Neural progenitor cell (in vitro differentiated cells): Measurements from ENCODE around the gene VAV2. TPM values are rescaled to one million over a fixed set of nuclear protein-coding genes. Genes with fewer than 3 reads are reported as not detected.

Experiments used
- DNase-seq: peaks from one replicate; pipeline ENCODE4 v3.0.0-alpha.2; 2016; ENCODE audit warnings: low spot score
- H2AFZ ChIP-seq: fragments of 200-600 bp; sonication (generic); replicated peaks from 2 replicates; pipeline ENCODE4 v1.6.1; 2016; ENCODE audit warnings: antibody characterized with exemption
- H3F3A ChIP-seq: fragments of 200-600 bp; sonication (generic); 2 replicates; pipeline ENCODE4 v1.6.1; 2016; ENCODE audit warnings: antibody characterized with exemption, low read depth
- H3K27ac ChIP-seq: fragments of 200-600 bp; sonication (generic); 2 replicates; pipeline ENCODE4 v1.5.1; 2016; ENCODE audit warnings: mild to moderate bottlenecking
- H3K27me3 ChIP-seq: fragments of 200-600 bp; sonication (generic); 2 replicates; pipeline ENCODE4 v1.6.1; 2016; ENCODE audit warnings: mild to moderate bottlenecking, moderate library complexity
- H3K36me3 ChIP-seq: fragments of 200-600 bp; sonication (generic); 2 replicates; pipeline ENCODE4 v1.5.1; 2016
- H3K4me1 ChIP-seq: fragments of 200-600 bp; sonication (generic); 2 replicates; pipeline ENCODE4 v1.6.1; 2016; ENCODE audit warnings: mixed run types
- H3K4me2 ChIP-seq: fragments of 200-600 bp; sonication (generic); 2 replicates; pipeline ENCODE4 v1.6.1; 2016
- H3K4me3 ChIP-seq: fragments of 200-600 bp; sonication (generic); 2 replicates; pipeline ENCODE4 v1.5.1; 2016
- H3K79me2 ChIP-seq: fragments of 200-600 bp; sonication (generic); 2 replicates; pipeline ENCODE4 v1.6.1; 2016; ENCODE audit warnings: low read depth
- H3K9ac ChIP-seq: fragments of 200-600 bp; sonication (generic); 2 replicates; pipeline ENCODE4 v1.6.1; 2016
- H3K9me3 ChIP-seq: fragments of 200-600 bp; sonication (generic); 2 replicates; pipeline ENCODE4 v1.5.1; 2016; ENCODE audit warnings: low read depth
- H4K20me1 ChIP-seq: fragments of 200-600 bp; sonication (generic); 2 replicates; pipeline ENCODE4 v1.6.1; 2016; ENCODE audit warnings: low read depth
- H3K27ac Mint-ChIP-seq: 3 replicates; pipeline ENCODE4 v1.8.0; 2021; ENCODE audit warnings: mixed read lengths
- H3K27me3 Mint-ChIP-seq: 2 replicates; pipeline ENCODE4 v1.8.0; 2022; ENCODE audit warnings: low read depth, mild to moderate bottlenecking, inconsistent platforms, moderate library complexity, mixed read lengths; ENCODE audit not compliant: insufficient read depth
- H3K36me3 Mint-ChIP-seq: 3 replicates; pipeline ENCODE4 v1.8.0; 2021; ENCODE audit warnings: mixed read lengths
- H3K4me1 Mint-ChIP-seq: 3 replicates; pipeline ENCODE4 v1.8.0; 2021; ENCODE audit warnings: mixed read lengths
- H3K4me3 Mint-ChIP-seq: 3 replicates; pipeline ENCODE4 v1.8.0; 2021; ENCODE audit warnings: mild to moderate bottlenecking, moderate library complexity, mixed read lengths
- H3K9me3 Mint-ChIP-seq: 3 replicates; pipeline ENCODE4 v1.8.0; 2020; ENCODE audit warnings: mixed read lengths
- EZH2 ChIP-seq: fragments of 200-600 bp; sonication (generic); IDR thresholded peaks from 2 replicates; pipeline ENCODE4 v1.6.1; 2017; ENCODE audit warnings: antibody characterized with exemption, mild to moderate bottlenecking, moderate library complexity
- EZH2phosphoT487 ChIP-seq: fragments of 200-600 bp; sonication (generic); IDR thresholded peaks from 2 replicates; pipeline ENCODE4 v1.6.1; 2017; ENCODE audit warnings: antibody characterized with exemption
- total RNA-seq: library from RNA; depleted of rRNA; stranded (reverse); fragments of >200 nt; gene quantifications from 2 replicates; pipeline ENCODE4 v1.2.3, GENCODE V29; 2015; ENCODE audit warnings: low replicate concordance
- TF ChIP-seq, protein P1 (sequence below): fragments of 200-600 bp; sonication (generic); IDR thresholded peaks from 2 replicates; pipeline ENCODE4 v1.5.1; 2017; ENCODE audit warnings: antibody characterized with exemption, mild to moderate bottlenecking

Gene VAV2
- total RNA-seq, 1 donor from 2014 or later: 12.9 TPM

DNA sequence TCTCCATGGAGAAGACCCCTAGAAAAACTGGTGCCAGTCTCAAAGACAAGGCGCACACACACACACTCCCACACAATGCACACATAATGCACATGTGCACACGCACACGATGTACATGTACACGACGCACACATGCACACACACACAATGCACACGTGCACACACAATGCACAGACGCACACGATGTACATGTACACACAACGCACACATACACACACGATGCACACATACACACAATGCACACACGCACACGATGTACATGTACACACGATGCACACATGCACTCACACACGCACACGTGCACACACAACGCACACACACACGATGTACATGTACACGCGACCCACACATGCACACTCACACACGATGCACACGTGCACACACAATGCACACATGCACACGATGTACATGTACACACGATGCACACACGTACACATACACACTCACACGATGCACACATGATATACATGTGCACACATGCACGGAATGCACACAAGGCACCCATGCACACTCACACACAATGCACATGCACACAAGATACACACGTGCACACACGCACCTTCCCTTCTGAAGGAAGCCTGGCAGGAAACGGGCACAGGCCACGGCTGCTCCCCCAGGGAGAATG, 76.5 kb downstream of the VAV2 start:
- H3K4me1 Mint-ChIP-seq: peaks cover 73% of the 10 kb centered on the region
- peak overlapping the region; percentile 69 for H3K27ac Mint-ChIP-seq
- Histone ChIP-seq H3K9me3 (no peaks in the 10 kb centered on the region), H3K4me2 (peak overlapping the region; percentile 43), H3K4me1 (peaks cover 54% of the 10 kb centered on the region), H4K20me1 (peaks cover 28% of the 10 kb centered on the region), H3K4me3 (no peak overlapping the region), H3F3A (peaks cover 32% of the 10 kb centered on the region), H3K9ac (no peak overlapping the region), H2AFZ (no peak overlapping the region), H3K36me3 (no peaks in the 10 kb centered on the region), H3K27ac (peak overlapping the region; percentile 70), H3K79me2 (peaks cover 67% of the 10 kb centered on the region), H3K27me3 (no peaks in the 10 kb centered on the region)
- peaks cover 5% of the 10 kb centered on the region for H3K27me3 Mint-ChIP-seq
- no peaks in the 10 kb centered on the region for H3K36me3 Mint-ChIP-seq
- TF ChIP-seq EZH2: no peak
- no peak for TF ChIP-seq EZH2phosphoT487
- TF ChIP-seq, protein P1, sequence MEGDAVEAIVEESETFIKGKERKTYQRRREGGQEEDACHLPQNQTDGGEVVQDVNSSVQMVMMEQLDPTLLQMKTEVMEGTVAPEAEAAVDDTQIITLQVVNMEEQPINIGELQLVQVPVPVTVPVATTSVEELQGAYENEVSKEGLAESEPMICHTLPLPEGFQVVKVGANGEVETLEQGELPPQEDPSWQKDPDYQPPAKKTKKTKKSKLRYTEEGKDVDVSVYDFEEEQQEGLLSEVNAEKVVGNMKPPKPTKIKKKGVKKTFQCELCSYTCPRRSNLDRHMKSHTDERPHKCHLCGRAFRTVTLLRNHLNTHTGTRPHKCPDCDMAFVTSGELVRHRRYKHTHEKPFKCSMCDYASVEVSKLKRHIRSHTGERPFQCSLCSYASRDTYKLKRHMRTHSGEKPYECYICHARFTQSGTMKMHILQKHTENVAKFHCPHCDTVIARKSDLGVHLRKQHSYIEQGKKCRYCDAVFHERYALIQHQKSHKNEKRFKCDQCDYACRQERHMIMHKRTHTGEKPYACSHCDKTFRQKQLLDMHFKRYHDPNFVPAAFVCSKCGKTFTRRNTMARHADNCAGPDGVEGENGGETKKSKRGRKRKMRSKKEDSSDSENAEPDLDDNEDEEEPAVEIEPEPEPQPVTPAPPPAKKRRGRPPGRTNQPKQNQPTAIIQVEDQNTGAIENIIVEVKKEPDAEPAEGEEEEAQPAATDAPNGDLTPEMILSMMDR: no peak
- no peaks in the 10 kb centered on the region for H3K9me3 Mint-ChIP-seq
- no peak for DNase-seq
- peak overlapping the region; percentile 13 for H3K4me3 Mint-ChIP-seq

DNA sequence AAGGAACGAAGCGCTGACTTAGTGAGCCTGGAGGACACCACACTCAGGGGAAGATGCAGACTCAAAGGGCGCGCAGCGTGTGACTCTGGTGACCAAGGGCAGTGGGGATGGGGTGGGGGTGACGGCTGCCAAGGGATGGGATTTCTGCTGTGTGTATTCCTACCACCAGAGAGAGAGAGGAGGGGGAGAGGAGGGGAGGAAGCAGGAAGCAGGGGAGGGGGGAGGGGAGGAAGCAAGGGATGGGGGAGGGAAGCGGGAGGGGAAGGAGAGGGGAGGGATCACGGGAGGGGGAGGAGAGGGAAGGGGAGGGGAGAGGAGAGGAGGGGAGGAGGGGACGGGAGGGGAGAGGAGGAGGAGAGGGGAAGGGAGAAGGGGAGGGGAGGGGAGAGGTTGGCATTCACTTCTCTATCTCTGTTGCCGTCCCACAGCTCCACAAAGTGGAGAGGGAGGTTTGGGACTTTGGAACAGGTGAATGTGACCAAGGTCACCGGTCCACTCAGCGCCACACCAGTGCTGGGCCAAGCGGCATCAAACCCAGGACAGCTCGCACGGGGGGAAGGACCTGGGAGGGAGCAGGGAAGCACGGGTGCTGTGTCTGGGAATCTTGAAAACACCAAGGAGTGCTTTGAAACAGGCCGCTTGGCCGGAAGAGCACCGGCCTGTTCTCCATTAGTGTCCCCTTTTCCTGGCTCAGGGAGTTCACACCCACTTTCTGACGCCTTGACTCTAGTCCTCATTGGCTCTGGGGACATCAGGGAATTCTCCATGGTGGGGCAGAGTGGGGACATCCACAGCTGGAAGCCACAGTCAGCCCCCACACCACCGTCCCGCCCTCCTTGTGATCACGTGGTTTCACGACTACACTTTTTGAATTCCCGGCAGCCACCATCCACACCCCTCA, 77.4 kb downstream of the VAV2 start:
- H2AFZ ChIP-seq: no peak overlapping the region
- H3K9ac ChIP-seq: no peak overlapping the region
- peak; percentile 58 for DNase-seq
- H3K79me2 ChIP-seq: peaks cover 67% of the 10 kb centered on the region
- no peaks in the 10 kb centered on the region for H3K9me3 ChIP-seq
- Mint-ChIP-seq H3K4me3 (peak overlapping the region; percentile 18), H3K4me1 (peaks cover 71% of the 10 kb centered on the region), H3K27ac (peak overlapping the region; percentile 93), H3K9me3 (no peaks in the 10 kb centered on the region), H3K27me3 (peaks cover 5% of the 10 kb centered on the region), H3K36me3 (no peaks in the 10 kb centered on the region)
- no peak overlapping the region for H3K4me3 ChIP-seq
- H3K27me3 ChIP-seq: no peaks in the 10 kb centered on the region
- no peaks in the 10 kb centered on the region for H3K36me3 ChIP-seq
- peaks cover 32% of the 10 kb centered on the region for H3F3A ChIP-seq
- H3K27ac ChIP-seq: peak overlapping the region; percentile 53
- H3K4me2 ChIP-seq: peak overlapping the region; percentile 31
- peaks cover 21% of the 10 kb centered on the region for H4K20me1 ChIP-seq
- TF ChIP-seq EZH2phosphoT487 (no peak), EZH2 (no peak)
- TF ChIP-seq, protein P1: no peak
- peaks cover 48% of the 10 kb centered on the region for H3K4me1 ChIP-seq

DNA sequence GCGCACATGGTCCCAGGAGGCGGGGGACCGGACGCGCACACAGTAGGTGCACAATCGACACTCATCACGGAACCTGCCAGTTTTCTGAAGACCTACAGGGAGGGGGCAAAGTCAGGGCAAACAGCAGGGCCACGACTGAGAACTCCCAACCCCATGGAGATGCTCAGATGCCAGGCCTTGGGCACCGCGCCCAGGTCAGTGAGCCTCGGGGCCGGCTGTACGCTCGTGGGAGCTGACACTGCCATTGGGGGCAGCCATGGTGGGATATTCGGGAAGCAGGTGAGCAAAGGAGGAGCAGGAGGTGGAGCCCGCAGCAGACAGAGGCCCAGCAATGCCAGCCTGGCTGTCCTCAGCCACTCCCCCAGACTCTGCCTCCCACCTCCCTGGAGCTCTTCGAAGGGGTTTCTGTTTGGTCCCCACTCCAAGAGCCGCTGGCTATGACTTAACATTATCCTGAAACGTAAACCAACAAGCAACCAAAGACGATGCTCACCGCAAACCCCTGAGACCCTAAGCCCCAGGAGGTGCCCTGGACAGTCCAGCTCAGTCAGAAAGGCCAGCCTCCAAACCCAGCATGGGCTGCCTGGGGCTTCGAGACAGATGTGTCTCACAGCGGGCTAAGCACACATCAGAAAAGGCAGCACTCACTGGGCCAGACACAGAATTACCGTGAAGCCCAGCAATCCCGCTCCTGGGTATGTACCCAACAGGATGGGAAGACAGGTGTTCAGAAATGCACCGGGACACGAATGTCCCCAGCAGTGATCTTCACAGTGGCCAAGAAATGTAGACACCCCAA, 78.4 kb downstream of the VAV2 start:
- Mint-ChIP-seq H3K4me1 (peaks cover 72% of the 10 kb centered on the region), H3K27me3 (peaks cover 8% of the 10 kb centered on the region), H3K27ac (peak overlapping the region; percentile 93), H3K4me3 (no peak overlapping the region), H3K9me3 (no peaks in the 10 kb centered on the region), H3K36me3 (no peaks in the 10 kb centered on the region)
- Histone ChIP-seq H4K20me1 (peaks cover 30% of the 10 kb centered on the region), H2AFZ (no peak overlapping the region), H3K4me2 (no peak overlapping the region), H3K4me1 (peaks cover 43% of the 10 kb centered on the region), H3K9ac (no peak overlapping the region), H3K9me3 (no peaks in the 10 kb centered on the region), H3K27me3 (no peaks in the 10 kb centered on the region), H3K27ac (peak overlapping the region; percentile 53), H3F3A (peaks cover 32% of the 10 kb centered on the region), H3K4me3 (no peak overlapping the region), H3K36me3 (no peaks in the 10 kb centered on the region), H3K79me2 (peaks cover 67% of the 10 kb centered on the region)
- TF ChIP-seq EZH2: no peak
- TF ChIP-seq, protein P1: no peak
- no peak for TF ChIP-seq EZH2phosphoT487
- no peak for DNase-seq
